GM23338 (cell line): ENCODE data around the gene OXER1. TPM values are rescaled to one million over a fixed set of nuclear protein-coding genes. Genes with fewer than 3 reads are reported as not detected.

Experiments
- ATAC-seq: fragments of 200-7000 bp; cut with Tn5 transposase; 3 replicates; pipeline ENCODE4 v1.9.1; 2020
- DNase-seq: peaks from one replicate; pipeline ENCODE4 v3.0.0-alpha.2; 2015; ENCODE audit warnings: low spot score
- H2AFZ ChIP-seq: fragments of 200-600 bp; sonication (generic); 2 replicates; pipeline ENCODE4 v1.8.0; 2016; ENCODE audit warnings: antibody characterized with exemption, mild to moderate bottlenecking, moderate library complexity
- H3F3A ChIP-seq: fragments of 200-600 bp; sonication (generic); replicated peaks from 2 replicates; pipeline ENCODE4 v1.8.0; 2017; ENCODE audit warnings: antibody characterized with exemption, mixed run types, low read depth
- H3K27ac ChIP-seq: fragments of 200-600 bp; sonication (generic); 2 replicates; pipeline ENCODE4 v1.6.1; 2016; ENCODE audit warnings: low read depth
- H3K27me3 ChIP-seq: fragments of 200-600 bp; sonication (generic); 2 replicates; pipeline ENCODE4 v1.8.0; 2016; ENCODE audit warnings: mild to moderate bottlenecking, mixed run types, moderate library complexity; ENCODE audit not compliant: insufficient read depth
- H3K36me3 ChIP-seq: fragments of 200-600 bp; sonication (generic); 2 replicates; pipeline ENCODE4 v1.8.0; 2016; ENCODE audit warnings: mild to moderate bottlenecking; ENCODE audit not compliant: insufficient read depth
- H3K4me1 ChIP-seq: fragments of 200-600 bp; sonication (generic); 2 replicates; pipeline ENCODE4 v1.8.0; 2016; ENCODE audit warnings: mild to moderate bottlenecking, moderate library complexity; ENCODE audit not compliant: insufficient read depth
- H3K4me2 ChIP-seq: fragments of 200-600 bp; sonication (generic); 2 replicates; pipeline ENCODE4 v1.7.1; 2017; ENCODE audit warnings: mixed run types
- H3K4me3 ChIP-seq: fragments of 200-600 bp; sonication (generic); 2 replicates; pipeline ENCODE4 v1.6.1; 2016; ENCODE audit warnings: mixed run types
- H3K79me2 ChIP-seq: fragments of 200-600 bp; sonication (generic); replicated peaks from 2 replicates; pipeline ENCODE4 v1.8.0; 2017; ENCODE audit warnings: mild to moderate bottlenecking; ENCODE audit not compliant: insufficient read depth
- H3K9me2 ChIP-seq: fragments of 200-600 bp; sonication (generic); 2 replicates; pipeline ENCODE4 v1.8.0; 2017; ENCODE audit not compliant: insufficient read depth
- H4K20me1 ChIP-seq: fragments of 200-600 bp; sonication (generic); replicated peaks from 2 replicates; pipeline ENCODE4 v1.8.0; 2017; ENCODE audit warnings: mild to moderate bottlenecking; ENCODE audit not compliant: insufficient read depth
- H3K27ac Mint-ChIP-seq: 2 replicates; pipeline ENCODE4 v1.8.0; 2020; ENCODE audit warnings: inconsistent platforms, mild to moderate bottlenecking, moderate library complexity, mixed read lengths
- H3K27me3 Mint-ChIP-seq: 3 replicates; pipeline ENCODE4 v1.8.0; 2022; ENCODE audit warnings: low read depth, mild to moderate bottlenecking, moderate library complexity, mixed read lengths, inconsistent platforms; ENCODE audit not compliant: insufficient read depth, poor library complexity
- H3K36me3 Mint-ChIP-seq: 3 replicates; pipeline ENCODE4 v1.8.0; 2021; ENCODE audit warnings: low read depth, mild to moderate bottlenecking, inconsistent platforms, moderate library complexity, mixed read lengths
- H3K4me1 Mint-ChIP-seq: 3 replicates; pipeline ENCODE4 v1.8.0; 2020; ENCODE audit warnings: mild to moderate bottlenecking, inconsistent platforms, mixed read lengths
- H3K4me3 Mint-ChIP-seq: 3 replicates; pipeline ENCODE4 v1.8.0; 2021; ENCODE audit warnings: moderate library complexity, mild to moderate bottlenecking, inconsistent platforms, mixed read lengths
- H3K9me3 Mint-ChIP-seq: 3 replicates; pipeline ENCODE4 v1.8.0; 2020; ENCODE audit warnings: moderate library complexity, mild to moderate bottlenecking, inconsistent platforms, mixed read lengths
- CREB1 ChIP-seq: fragments of 250-450 bp; sonication (Bioruptor Pico); IDR thresholded peaks from 2 replicates; pipeline ENCODE4 v1.5.0; 2020; ENCODE audit warnings: low read depth, mild to moderate bottlenecking, moderate library complexity
- EZH2 ChIP-seq: fragments of 200-600 bp; sonication (generic); IDR thresholded peaks from one replicate; pipeline ENCODE4 v1.8.0; 2017; ENCODE audit warnings: antibody characterized with exemption, mild to moderate bottlenecking, low read depth; ENCODE audit not compliant: unreplicated experiment
- POLR2AphosphoS5 ChIP-seq: IDR thresholded peaks from 2 replicates; pipeline ENCODE4 v1.6.1; 2016; ENCODE audit warnings: antibody characterized with exemption, low read depth
- polyA plus RNA-seq: library from polyadenylated mRNA; unstranded; fragments of >200 nt; fragmentation: Nextera tagmentation; extraction: Ambion mirVana; gene quantifications from 2 replicates; pipeline ENCODE4 v1.2.1, GENCODE V29; 2016
- total RNA-seq: library from RNA; depleted of rRNA; stranded (reverse); fragments of >200 nt; shearing (Covaris generic); gene quantifications from 2 replicates; pipeline ENCODE4 v1.2.3, GENCODE V29; 2014
- TF ChIP-seq, protein P1 (sequence below): IDR thresholded peaks from one replicate; pipeline ENCODE4 v1.6.1; 2018; ENCODE audit warnings: antibody characterized with exemption; ENCODE audit not compliant: unreplicated experiment
- TF ChIP-seq, protein P2 (sequence below): fragments of 250-450 bp; sonication (Bioruptor Pico); IDR thresholded peaks from 2 replicates; pipeline ENCODE4 v1.5.0; 2020; ENCODE audit warnings: mild to moderate bottlenecking, moderate library complexity

Gene OXER1
- total and polyA plus RNA-seq, 2 experiments from 2014 or later, result 0.69 to 1.5 TPM

DNA sequence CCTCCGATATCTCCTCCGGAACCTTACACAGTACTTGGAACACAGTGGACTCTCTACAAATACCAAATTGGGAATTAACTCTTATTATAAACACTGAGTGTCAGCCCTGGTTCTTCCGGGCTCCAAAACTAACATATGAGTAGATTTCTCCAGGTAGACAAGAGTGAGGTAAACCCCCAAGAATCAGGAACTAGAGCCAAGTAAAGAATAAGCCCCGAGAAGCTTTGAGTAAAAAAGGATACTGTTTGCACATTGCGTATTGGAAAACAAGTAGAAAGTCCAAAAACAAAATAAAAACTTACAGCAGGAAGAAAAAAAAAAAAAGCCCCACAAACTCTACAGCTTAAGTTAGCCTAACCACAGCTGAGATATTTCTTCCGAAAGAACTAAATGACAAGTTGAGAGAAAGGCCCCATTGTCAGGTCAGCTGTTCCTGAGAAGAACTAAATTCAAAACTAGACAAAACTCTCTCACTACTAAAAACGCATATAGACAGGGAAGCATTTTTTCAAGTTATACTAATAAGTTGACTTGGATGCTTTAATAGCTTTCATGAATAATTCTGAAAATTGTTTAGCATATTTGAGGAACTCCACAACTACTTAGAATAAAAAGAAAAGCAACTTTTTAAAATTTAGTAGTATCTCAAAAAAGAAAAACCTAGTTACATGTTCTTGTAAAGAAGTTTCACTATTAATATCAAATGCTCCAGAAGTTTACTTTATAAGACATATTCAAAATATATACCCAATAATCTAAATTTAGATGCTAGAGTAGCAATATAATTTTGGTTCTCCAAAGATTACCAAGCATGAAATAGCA, 32.7 kb upstream of the OXER1 start:
- H3K4me1 ChIP-seq, result peaks cover 22% of the 10 kb centered on the region
- Mint-ChIP-seq H3K27me3 (peaks cover 16% of the 10 kb centered on the region), H3K36me3 (no peaks in the 10 kb centered on the region; the same call in 1 of the 3 replicates), H3K27ac (no peak overlapping the region), H3K4me3 (no peak overlapping the region), H3K9me3 (no peaks in the 10 kb centered on the region), H3K4me1 (peaks cover 31% of the 10 kb centered on the region)
- H3K9me2 ChIP-seq, result 0 out of 2 replicates have a peak, but pooled peaks cover under 1% of the 10 kb centered on the region
- peaks cover 13% of the 10 kb centered on the region for H3F3A ChIP-seq
- H3K79me2 ChIP-seq, result no peaks in the 10 kb centered on the region
- ATAC-seq, result no peak
- no peak overlapping the region for H3K4me3 ChIP-seq
- DNase-seq, result no peak
- no peak for TF ChIP-seq POLR2AphosphoS5
- TF ChIP-seq EZH2, result no peak
- TF ChIP-seq CREB1 (CRISPR knock-in tag), result no peak
- TF ChIP-seq, protein P1, sequence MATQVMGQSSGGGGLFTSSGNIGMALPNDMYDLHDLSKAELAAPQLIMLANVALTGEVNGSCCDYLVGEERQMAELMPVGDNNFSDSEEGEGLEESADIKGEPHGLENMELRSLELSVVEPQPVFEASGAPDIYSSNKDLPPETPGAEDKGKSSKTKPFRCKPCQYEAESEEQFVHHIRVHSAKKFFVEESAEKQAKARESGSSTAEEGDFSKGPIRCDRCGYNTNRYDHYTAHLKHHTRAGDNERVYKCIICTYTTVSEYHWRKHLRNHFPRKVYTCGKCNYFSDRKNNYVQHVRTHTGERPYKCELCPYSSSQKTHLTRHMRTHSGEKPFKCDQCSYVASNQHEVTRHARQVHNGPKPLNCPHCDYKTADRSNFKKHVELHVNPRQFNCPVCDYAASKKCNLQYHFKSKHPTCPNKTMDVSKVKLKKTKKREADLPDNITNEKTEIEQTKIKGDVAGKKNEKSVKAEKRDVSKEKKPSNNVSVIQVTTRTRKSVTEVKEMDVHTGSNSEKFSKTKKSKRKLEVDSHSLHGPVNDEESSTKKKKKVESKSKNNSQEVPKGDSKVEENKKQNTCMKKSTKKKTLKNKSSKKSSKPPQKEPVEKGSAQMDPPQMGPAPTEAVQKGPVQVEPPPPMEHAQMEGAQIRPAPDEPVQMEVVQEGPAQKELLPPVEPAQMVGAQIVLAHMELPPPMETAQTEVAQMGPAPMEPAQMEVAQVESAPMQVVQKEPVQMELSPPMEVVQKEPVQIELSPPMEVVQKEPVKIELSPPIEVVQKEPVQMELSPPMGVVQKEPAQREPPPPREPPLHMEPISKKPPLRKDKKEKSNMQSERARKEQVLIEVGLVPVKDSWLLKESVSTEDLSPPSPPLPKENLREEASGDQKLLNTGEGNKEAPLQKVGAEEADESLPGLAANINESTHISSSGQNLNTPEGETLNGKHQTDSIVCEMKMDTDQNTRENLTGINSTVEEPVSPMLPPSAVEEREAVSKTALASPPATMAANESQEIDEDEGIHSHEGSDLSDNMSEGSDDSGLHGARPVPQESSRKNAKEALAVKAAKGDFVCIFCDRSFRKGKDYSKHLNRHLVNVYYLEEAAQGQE, result no peak
- TF ChIP-seq, protein P2, sequence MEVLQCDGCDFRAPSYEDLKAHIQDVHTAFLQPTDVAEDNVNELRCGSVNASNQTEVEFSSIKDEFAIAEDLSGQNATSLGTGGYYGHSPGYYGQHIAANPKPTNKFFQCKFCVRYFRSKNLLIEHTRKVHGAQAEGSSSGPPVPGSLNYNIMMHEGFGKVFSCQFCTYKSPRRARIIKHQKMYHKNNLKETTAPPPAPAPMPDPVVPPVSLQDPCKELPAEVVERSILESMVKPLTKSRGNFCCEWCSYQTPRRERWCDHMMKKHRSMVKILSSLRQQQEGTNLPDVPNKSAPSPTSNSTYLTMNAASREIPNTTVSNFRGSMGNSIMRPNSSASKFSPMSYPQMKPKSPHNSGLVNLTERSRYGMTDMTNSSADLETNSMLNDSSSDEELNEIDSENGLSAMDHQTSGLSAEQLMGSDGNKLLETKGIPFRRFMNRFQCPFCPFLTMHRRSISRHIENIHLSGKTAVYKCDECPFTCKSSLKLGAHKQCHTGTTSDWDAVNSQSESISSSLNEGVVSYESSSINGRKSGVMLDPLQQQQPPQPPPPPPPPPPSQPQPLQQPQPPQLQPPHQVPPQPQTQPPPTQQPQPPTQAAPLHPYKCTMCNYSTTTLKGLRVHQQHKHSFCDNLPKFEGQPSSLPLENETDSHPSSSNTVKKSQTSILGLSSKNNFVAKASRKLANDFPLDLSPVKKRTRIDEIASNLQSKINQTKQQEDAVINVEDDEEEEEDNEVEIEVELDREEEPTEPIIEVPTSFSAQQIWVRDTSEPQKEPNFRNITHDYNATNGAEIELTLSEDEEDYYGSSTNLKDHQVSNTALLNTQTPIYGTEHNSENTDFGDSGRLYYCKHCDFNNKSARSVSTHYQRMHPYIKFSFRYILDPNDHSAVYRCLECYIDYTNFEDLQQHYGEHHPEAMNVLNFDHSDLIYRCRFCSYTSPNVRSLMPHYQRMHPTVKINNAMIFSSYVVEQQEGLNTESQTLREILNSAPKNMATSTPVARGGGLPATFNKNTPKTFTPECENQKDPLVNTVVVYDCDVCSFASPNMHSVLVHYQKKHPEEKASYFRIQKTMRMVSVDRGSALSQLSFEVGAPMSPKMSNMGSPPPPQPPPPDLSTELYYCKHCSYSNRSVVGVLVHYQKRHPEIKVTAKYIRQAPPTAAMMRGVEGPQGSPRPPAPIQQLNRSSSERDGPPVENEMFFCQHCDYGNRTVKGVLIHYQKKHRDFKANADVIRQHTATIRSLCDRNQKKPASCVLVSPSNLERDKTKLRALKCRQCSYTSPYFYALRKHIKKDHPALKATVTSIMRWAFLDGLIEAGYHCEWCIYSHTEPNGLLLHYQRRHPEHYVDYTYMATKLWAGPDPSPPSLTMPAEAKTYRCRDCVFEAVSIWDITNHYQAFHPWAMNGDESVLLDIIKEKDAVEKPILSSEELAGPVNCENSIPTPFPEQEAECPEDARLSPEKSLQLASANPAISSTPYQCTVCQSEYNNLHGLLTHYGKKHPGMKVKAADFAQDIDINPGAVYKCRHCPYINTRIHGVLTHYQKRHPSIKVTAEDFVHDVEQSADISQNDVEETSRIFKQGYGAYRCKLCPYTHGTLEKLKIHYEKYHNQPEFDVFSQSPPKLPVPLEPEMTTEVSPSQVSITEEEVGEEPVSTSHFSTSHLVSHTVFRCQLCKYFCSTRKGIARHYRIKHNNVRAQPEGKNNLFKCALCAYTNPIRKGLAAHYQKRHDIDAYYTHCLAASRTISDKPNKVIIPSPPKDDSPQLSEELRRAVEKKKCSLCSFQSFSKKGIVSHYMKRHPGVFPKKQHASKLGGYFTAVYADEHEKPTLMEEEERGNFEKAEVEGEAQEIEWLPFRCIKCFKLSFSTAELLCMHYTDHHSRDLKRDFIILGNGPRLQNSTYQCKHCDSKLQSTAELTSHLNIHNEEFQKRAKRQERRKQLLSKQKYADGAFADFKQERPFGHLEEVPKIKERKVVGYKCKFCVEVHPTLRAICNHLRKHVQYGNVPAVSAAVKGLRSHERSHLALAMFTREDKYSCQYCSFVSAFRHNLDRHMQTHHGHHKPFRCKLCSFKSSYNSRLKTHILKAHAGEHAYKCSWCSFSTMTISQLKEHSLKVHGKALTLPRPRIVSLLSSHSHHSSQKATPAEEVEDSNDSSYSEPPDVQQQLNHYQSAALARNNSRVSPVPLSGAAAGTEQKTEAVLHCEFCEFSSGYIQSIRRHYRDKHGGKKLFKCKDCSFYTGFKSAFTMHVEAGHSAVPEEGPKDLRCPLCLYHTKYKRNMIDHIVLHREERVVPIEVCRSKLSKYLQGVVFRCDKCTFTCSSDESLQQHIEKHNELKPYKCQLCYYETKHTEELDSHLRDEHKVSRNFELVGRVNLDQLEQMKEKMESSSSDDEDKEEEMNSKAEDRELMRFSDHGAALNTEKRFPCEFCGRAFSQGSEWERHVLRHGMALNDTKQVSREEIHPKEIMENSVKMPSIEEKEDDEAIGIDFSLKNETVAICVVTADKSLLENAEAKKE, result no peak
- no peak overlapping the region for H3K27ac ChIP-seq
- peaks cover 24% of the 10 kb centered on the region for H3K27me3 ChIP-seq
- H3K4me2 ChIP-seq, result no peak overlapping the region
- no peaks in the 10 kb centered on the region for H4K20me1 ChIP-seq
- H3K36me3 ChIP-seq, result no peaks in the 10 kb centered on the region
- H2AFZ ChIP-seq, result no peak overlapping the region
